H1 (cell line): Measurements from ENCODE around the gene PPM1M. TPM values are rescaled to one million over a fixed set of nuclear protein-coding genes. Genes with fewer than 3 reads are reported as not detected.

Experiments
- CTCF ChIA-PET: fragments of 300-600 bp; sonication (Branson Sonifier 250); formaldehyde crosslinking; loops from one replicate; lab custom pipeline; 2021; ENCODE audit not compliant: partially characterized antibody; lab: Charles Lee
- POLR2A ChIA-PET: fragments of 300-600 bp; sonication (Branson Sonifier 250); formaldehyde crosslinking; loops from one replicate; lab custom pipeline; 2021; ENCODE audit warnings: inconsistent platforms; ENCODE audit not compliant: partially characterized antibody; lab: Charles Lee
- DNase-seq, 2 experiments: peaks; one replicate each; pipeline versions ENCODE4 v3.0.0 to v3.0.0-alpha.2; 2010 to 2022; ENCODE audit warnings: low spot score in 2 of 2, low read depth in 1 of 2, mixed read lengths in 1 of 2
- FAIRE-seq: peaks from 2 replicates; lab custom pipeline; 2011; peaks lifted over from hg19 to GRCh38; lab: Jason Lieb, UNC
- H2AFZ ChIP-seq: 2 replicates; pipeline ENCODE4 v1.8.1; 2012; ENCODE audit warnings: low read length, inconsistent platforms
- H2AK5ac ChIP-seq: 2 replicates; pipeline ENCODE4 v1.6.1; 2013; ENCODE audit warnings: low read depth, low read length
- H2BK120ac ChIP-seq: replicated peaks from 2 replicates; pipeline ENCODE3; 2013; ENCODE audit warnings: low read depth, low read length, inconsistent platforms
- H2BK12ac ChIP-seq: 2 replicates; pipeline ENCODE4 v1.6.1; 2013; ENCODE audit warnings: low read depth, low read length
- H2BK15ac ChIP-seq: 2 replicates; pipeline ENCODE4 v1.6.1; 2013; ENCODE audit warnings: low read length
- H2BK20ac ChIP-seq: 2 replicates; pipeline ENCODE4 v1.6.1; 2013; ENCODE audit warnings: low read length
- H2BK5ac ChIP-seq: 2 replicates; pipeline ENCODE4 v1.6.1; 2013; ENCODE audit warnings: low read depth, low read length
- H3K14ac ChIP-seq: 2 replicates; pipeline ENCODE4 v1.6.1; 2013; ENCODE audit warnings: inconsistent platforms; ENCODE audit not compliant: insufficient read length
- H3K18ac ChIP-seq: 2 replicates; pipeline ENCODE4 v1.6.1; 2013; ENCODE audit warnings: low read length; ENCODE audit errors: extremely low read depth
- H3K23ac ChIP-seq: 2 replicates; pipeline ENCODE4 v1.6.1; 2013; ENCODE audit warnings: inconsistent platforms; ENCODE audit not compliant: insufficient read length
- H3K23me2 ChIP-seq: 2 replicates; pipeline ENCODE4 v1.6.1; 2013; ENCODE audit warnings: low read depth, low read length
- H3K27ac ChIP-seq: 2 replicates; pipeline ENCODE4 v1.6.1; 2011; ENCODE audit warnings: low read depth, low read length, inconsistent platforms
- H3K27me3 ChIP-seq, 4 experiments: replicated peaks in 1 of 4; 1 replicate in 1 of 4; 2 replicates in 3 of 4; pipeline versions ENCODE4 v1.6.1 to v1.8.1; 2011 to 2013; ENCODE audit warnings: low read length in 3 of 4, mild to moderate bottlenecking in 3 of 4, inconsistent platforms in 2 of 4, mixed read lengths in 2 of 4, moderate library complexity in 1 of 4; ENCODE audit not compliant: control insufficient read depth in 3 of 4, insufficient read depth in 3 of 4; ENCODE audit errors: extremely low read depth in 1 of 4
- H3K36me3 ChIP-seq, 4 experiments: 2 replicates each; pipeline versions ENCODE4 v1.6.1 to v1.8.1; 2011 to 2013; ENCODE audit warnings: mild to moderate bottlenecking in 4 of 4, low read length in 3 of 4, moderate library complexity in 2 of 4, control low read depth in 1 of 4, inconsistent platforms in 1 of 4; ENCODE audit not compliant: insufficient read depth in 4 of 4, control insufficient read depth in 2 of 4
- H3K4ac ChIP-seq: replicated peaks from 2 replicates; pipeline ENCODE3; 2013; ENCODE audit warnings: low read length, low read depth, mixed read lengths, inconsistent platforms; ENCODE audit not compliant: insufficient read length
- H3K4me1 ChIP-seq, 4 experiments: replicated peaks in 1 of 4; 1 replicate in 1 of 4; 2 replicates in 3 of 4; pipeline versions ENCODE4 v1.6.1 to v1.8.1; 2011 to 2013; ENCODE audit warnings: low read length in 3 of 4, inconsistent platforms in 2 of 4, mixed read lengths in 1 of 4; ENCODE audit not compliant: insufficient read depth in 4 of 4, control insufficient read depth in 3 of 4
- H3K4me2 ChIP-seq, 2 experiments: 2 replicates each; pipeline versions ENCODE4 v1.6.1 to v1.8.1; 2011 to 2013; ENCODE audit warnings: low read depth in 2 of 2, low read length in 2 of 2, control low read depth in 1 of 2, inconsistent platforms in 1 of 2, mild to moderate bottlenecking in 1 of 2; ENCODE audit not compliant: insufficient read depth in 1 of 2
- H3K4me3 ChIP-seq, 4 experiments: fragments of 200-600, 300-600 bp in 1 of 4; sonication (generic), shearing (Covaris generic), sonication (Bioruptor Twin) in 1 of 4; 2 replicates each; pipeline versions ENCODE4 v1.5.1 to v1.8.1; 2011 to 2016; ENCODE audit warnings: low read length in 4 of 4, low read depth in 3 of 4, control low read depth in 2 of 4, inconsistent platforms in 2 of 4, mild to moderate bottlenecking in 2 of 4, mixed read lengths in 1 of 4, moderate library complexity in 1 of 4; ENCODE audit not compliant: insufficient read depth in 2 of 4; ENCODE audit errors: extremely low read depth in 1 of 4
- H3K56ac ChIP-seq: replicated peaks from 2 replicates; pipeline ENCODE3; 2013; ENCODE audit warnings: low read depth, mild to moderate bottlenecking, mixed read lengths, low read length, inconsistent platforms; ENCODE audit not compliant: insufficient read length
- H3K79me1 ChIP-seq: 2 replicates; pipeline ENCODE4 v1.6.1; 2013; ENCODE audit warnings: low read depth, low read length, control low read depth
- H3K79me2 ChIP-seq, 2 experiments: 2 replicates each; pipeline versions ENCODE4 v1.6.1 to v1.8.1; 2012 to 2013; ENCODE audit warnings: low read length in 2 of 2, mild to moderate bottlenecking in 2 of 2, inconsistent platforms in 1 of 2; ENCODE audit not compliant: insufficient read depth in 2 of 2, control insufficient read depth in 1 of 2
- H3K9ac ChIP-seq, 4 experiments: replicated peaks in 1 of 4; 1 replicate in 1 of 4; 2 replicates in 3 of 4; pipeline versions ENCODE4 v1.6.1 to v1.8.1; 2011 to 2013; ENCODE audit warnings: low read depth in 3 of 4, low read length in 3 of 4, control low read depth in 2 of 4, mild to moderate bottlenecking in 2 of 4, moderate library complexity in 2 of 4, inconsistent platforms in 1 of 4; ENCODE audit errors: extremely low read depth in 1 of 4
- H3K9me3 ChIP-seq, 2 experiments: 2 replicates each; pipeline versions ENCODE4 v1.6.1 to v1.8.1; 2012 to 2013; ENCODE audit warnings: mild to moderate bottlenecking in 2 of 2, moderate library complexity in 2 of 2, control low read depth in 1 of 2, inconsistent platforms in 1 of 2, low read depth in 1 of 2, low read length in 1 of 2, mixed read lengths in 1 of 2; ENCODE audit not compliant: insufficient read depth in 2 of 2
- H4K20me1 ChIP-seq, 2 experiments: replicated peaks in 1 of 2; 2 replicates each; pipeline versions ENCODE3 to v1.8.1; 2011 to 2013; ENCODE audit warnings: inconsistent platforms in 2 of 2, low read length in 2 of 2, mild to moderate bottlenecking in 1 of 2; ENCODE audit not compliant: insufficient read depth in 2 of 2, control insufficient read depth in 1 of 2
- H4K5ac ChIP-seq: 2 replicates; pipeline ENCODE4 v1.6.1; 2013; ENCODE audit warnings: low read length, low read depth, mixed read lengths, inconsistent platforms; ENCODE audit not compliant: insufficient read length
- H4K8ac ChIP-seq: 2 replicates; pipeline ENCODE4 v1.8.0; 2013; ENCODE audit warnings: mild to moderate bottlenecking, moderate library complexity, low read length, inconsistent platforms; ENCODE audit not compliant: insufficient read depth; ENCODE audit errors: extremely low read depth
- H4K91ac ChIP-seq: replicated peaks from 2 replicates; pipeline ENCODE3; 2013; ENCODE audit warnings: low read length, mixed read lengths, inconsistent platforms; ENCODE audit not compliant: insufficient read length
- POLR2A ChIP-seq, 2 experiments: IDR thresholded peaks; 1 replicate in 1 of 2; 2 replicates in 1 of 2; pipeline ENCODE4 v1.6.1; 2011; ENCODE audit warnings: low read depth in 2 of 2, low read length in 2 of 2, mild to moderate bottlenecking in 2 of 2; ENCODE audit errors: control extremely low read depth in 1 of 2
- RXRA ChIP-seq: IDR thresholded peaks from 2 replicates; pipeline ENCODE4 v1.6.1; 2011; ENCODE audit warnings: low read depth, mild to moderate bottlenecking, low read length, moderate library complexity; ENCODE audit not compliant: insufficient read depth
- SIX5 ChIP-seq: IDR thresholded peaks from 2 replicates; pipeline ENCODE4 v1.6.1; 2011; ENCODE audit warnings: mild to moderate bottlenecking, low read depth, low read length
- WGBS, 2 experiments: shearing (Covaris generic) in 1 of 2; methylation state at CpG; one replicate each; pipeline versions ENCODE4 v1.1.6 to v1.1.7; 2013 to 2015; ENCODE audit warnings: low lambda C conversion rate in 2 of 2, mixed read lengths in 2 of 2, inconsistent platforms in 1 of 2, low coverage in 1 of 2, missing lambda C conversion rate in 1 of 2; ENCODE audit not compliant: insufficient replicate concordance in 2 of 2, insufficient coverage in 1 of 2, insufficient read length in 1 of 2; ENCODE audit errors: extremely low coverage in 1 of 2, missing lambda C conversion rate in 1 of 2; 5-methylcytosine and 5-hydroxymethylcytosine counted together
- polyA plus RNA-seq, 7 experiments: library from polyadenylated mRNA; depleted of rRNA in 3 of 7; stranded (reverse) in 5 of 7; unstranded in 2 of 7; fragments of >200 nt in 5 of 7; fragments of 200-250 nt in 2 of 7; gene quantifications; 1 replicate in 5 of 7; 2 replicates in 1 of 7; 4 replicates in 1 of 7; pipeline versions ENCODE4 v1.2.1 to v1.2.3, GENCODE V29; 2011 to 2013; ENCODE audit warnings: missing spikeins in 2 of 7, mixed read lengths in 2 of 7
- total RNA-seq: library from RNA; stranded (reverse); fragmentation: NEBNext Ultra II Directional; extraction: Animal tissue kit (Norgen Biotek cat#: 25700); gene quantifications from 2 replicates; pipeline ENCODE4 v1.2.1, GENCODE V29; 2021

PPM1M gene
- total and polyA plus RNA-seq, 2 of the 8 experiments (the other 6 are each of a cell fraction or from before 2014, with no cell fraction given), result 5.2 to 6.3 TPM

DNA sequence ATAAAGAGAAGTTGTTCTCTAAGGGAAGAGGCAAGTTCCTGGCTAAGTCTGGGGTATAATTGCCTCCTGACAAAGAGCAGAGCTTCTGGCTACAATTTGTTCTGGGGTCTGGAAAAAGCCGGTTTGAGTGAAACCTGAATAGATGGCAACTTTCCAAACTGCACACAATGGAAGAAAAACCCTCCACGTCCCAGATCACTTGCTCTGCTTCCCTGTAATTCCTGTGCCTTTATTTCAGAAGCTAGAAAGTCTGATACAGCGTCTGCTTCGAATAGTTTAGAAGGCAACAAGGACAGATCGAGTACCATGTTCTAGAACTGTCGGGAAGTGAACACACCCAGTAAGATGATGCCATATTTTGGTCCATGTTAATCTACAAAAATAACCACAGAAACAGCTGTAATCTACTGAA, 34.5 kb downstream of the PPM1M start:
- H3K4ac ChIP-seq, result no peak overlapping the region
- H3K27me3 ChIP-seq, result no peaks in the 10 kb centered on the region
- H2AK5ac ChIP-seq, result no peak overlapping the region
- H3K4me2 ChIP-seq, result peak overlapping the region in 1 of 2 experiments; percentile 43; a peak in 1 of 4 replicates
- ChIA-PET POLR2A (interaction anchor here (0.7 to 5.1 kb wide), 10 partner anchors 9 to 227 kb away, joined by 3 to 76 read pairs (median 8); partner anchors contain the start of genes GLYCTK and TWF2), CTCF (interaction anchor here (0.7 to 6.1 kb wide), 16 partner anchors 8 to 1376 kb away, joined by 3 to 34 read pairs (median 6); partner anchors contain the start of genes GLYCTK, PPM1M and TWF2)
- H3K4me3 ChIP-seq, result no peak overlapping the region
- H3K23me2 ChIP-seq, result peaks cover 10% of the 10 kb centered on the region
- H3K18ac ChIP-seq, result no peak overlapping the region
- H3K4me1 ChIP-seq, result peaks cover 0 to 3% (median under 1%) of the 10 kb centered on the region in 4 experiments; a peak in 3 of 7 replicates
- H3K9me3 ChIP-seq, result no peaks in the 10 kb centered on the region
- H2BK5ac ChIP-seq, result no peak overlapping the region
- no peak overlapping the region for H2BK15ac ChIP-seq
- no peak overlapping the region for H3K14ac ChIP-seq
- H3K9ac ChIP-seq, result no peak overlapping the region
- peaks cover 19 to 31% of the 10 kb centered on the region in 2 experiments for H3K79me2 ChIP-seq
- H3K27ac ChIP-seq, result no peak overlapping the region
- no peaks in the 10 kb centered on the region; the same call in 1 of the 2 replicates for H3K79me1 ChIP-seq
- no peak overlapping the region for H4K91ac ChIP-seq
- no peak overlapping the region for H4K8ac ChIP-seq
- peaks cover 6 to 10% of the 10 kb centered on the region in 2 experiments for H4K20me1 ChIP-seq
- no peak overlapping the region for H3K56ac ChIP-seq
- no peak overlapping the region for H2AFZ ChIP-seq
- no peak overlapping the region for H2BK120ac ChIP-seq
- no peak overlapping the region for H2BK12ac ChIP-seq
- TF ChIP-seq RXRA (no peak), POLR2A (IDR thresholded peaks at IDR 0.05; ENCODE audit: control extremely low read depth in 1 of 2, low read depth in 2 of 2, low read length in 2 of 2) (peak in 1 of 2 experiments; percentile 36; a peak in 1 of 3 replicates), SIX5 (no peak)
- TF ChIP-seq, all 59 proteins: peak for 1
- FAIRE-seq (no peak), DNase-seq (no peak)
- no peaks in the 10 kb centered on the region for H3K36me3 ChIP-seq
- H4K5ac ChIP-seq, result no peak overlapping the region
- 87% methylated on average over 6 of the region's 6 CpGs; no CpG with 5 or more reads in 1 of the 2 experiments for WGBS, 2 experiments
- no peak overlapping the region for H3K23ac ChIP-seq
- H2BK20ac ChIP-seq, result no peak overlapping the region
